C4-2B (cell line): Measurements from ENCODE around the gene GRIP1.

ENCODE experiments used
- CTCF ChIP-seq: fragments of 450-650 bp; conservative IDR thresholded peaks from 2 replicates; pipeline ENCODE4 v1.5.1; 2017; ENCODE audit warnings: mild to moderate bottlenecking
- ZFX ChIP-seq: fragments of 450-650 bp; IDR thresholded peaks from 2 replicates; pipeline ENCODE4 v1.6.1; 2017

- TF ChIP-seq CTCF (no peak), ZFX (no peak)
Measured at GRCh38 chr12:66337381-66338010, 341.4 kb downstream of the GRIP1 start.
